ENCODE measurements around the gene CABCOCO1. TPM values are rescaled to one million over a fixed set of nuclear protein-coding genes. Genes with fewer than 3 reads are reported as not detected.

CABCOCO1 gene
- 0.60 TPM in 1 of 2 replicates, not detected in the other for total RNA-seq (ENCODE audit: low replicate concordance)

GRCh38 chr10:61662794-61663259 is at the start of gene CABCOCO1:
CABCOCO1 (plus strand) TSS chr10:61662929; CDS start chr10:61662973, 44 bp downstream.

Other genes starting within 250 kb of the CABCOCO1 start
- 0.35 and 0.60 TPM in 2 replicates for gene TMEM26, start 209.5 kb upstream of the CABCOCO1 start, total RNA-seq (ENCODE audit: low replicate concordance)
- gene ARID5B, start 238.8 kb downstream of the CABCOCO1 start, total RNA-seq (ENCODE audit: low replicate concordance), result 32.8 and 40.1 TPM in 2 replicates